GM20431 (cell line): ENCODE results near the gene CDYL.
"Not testable (repeated sequence)": the region's sequence is repeated elsewhere in the genome, so short reads cannot be mapped to it uniquely, and the experiment has no call there.

Experiments
- in situ Hi-C: fragments of 300-500 bp; cut with MseI, MboI; formaldehyde crosslinking; loops from one replicate; pipeline ENCODE4 v1.15.0; 2020; ENCODE audit warnings: low sequenced_read_pairs; ENCODE audit not compliant: unreplicated experiment

Gene CDYL

DNA sequence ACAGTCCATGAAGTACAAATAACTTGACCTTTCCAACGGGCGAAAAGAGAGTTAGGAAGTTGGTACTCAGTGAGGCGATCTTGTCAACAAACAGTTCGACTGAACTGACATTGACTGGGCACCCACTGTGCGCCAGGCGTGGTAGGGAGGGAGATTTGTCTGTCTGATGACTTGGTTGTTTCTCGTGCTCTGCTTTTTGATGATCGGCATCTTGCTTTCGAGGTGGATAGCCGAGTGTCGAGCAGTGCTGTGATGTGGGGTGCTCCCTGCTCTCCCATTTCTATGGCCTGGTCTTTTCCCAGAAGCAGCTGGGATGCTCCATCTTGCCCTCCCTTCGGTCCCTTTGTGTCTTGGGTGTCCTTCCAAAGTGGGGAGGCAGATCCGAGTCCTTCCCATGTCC is 197.2 kb downstream of the CDYL start:
- in situ Hi-C loops = no loop called here

DNA sequence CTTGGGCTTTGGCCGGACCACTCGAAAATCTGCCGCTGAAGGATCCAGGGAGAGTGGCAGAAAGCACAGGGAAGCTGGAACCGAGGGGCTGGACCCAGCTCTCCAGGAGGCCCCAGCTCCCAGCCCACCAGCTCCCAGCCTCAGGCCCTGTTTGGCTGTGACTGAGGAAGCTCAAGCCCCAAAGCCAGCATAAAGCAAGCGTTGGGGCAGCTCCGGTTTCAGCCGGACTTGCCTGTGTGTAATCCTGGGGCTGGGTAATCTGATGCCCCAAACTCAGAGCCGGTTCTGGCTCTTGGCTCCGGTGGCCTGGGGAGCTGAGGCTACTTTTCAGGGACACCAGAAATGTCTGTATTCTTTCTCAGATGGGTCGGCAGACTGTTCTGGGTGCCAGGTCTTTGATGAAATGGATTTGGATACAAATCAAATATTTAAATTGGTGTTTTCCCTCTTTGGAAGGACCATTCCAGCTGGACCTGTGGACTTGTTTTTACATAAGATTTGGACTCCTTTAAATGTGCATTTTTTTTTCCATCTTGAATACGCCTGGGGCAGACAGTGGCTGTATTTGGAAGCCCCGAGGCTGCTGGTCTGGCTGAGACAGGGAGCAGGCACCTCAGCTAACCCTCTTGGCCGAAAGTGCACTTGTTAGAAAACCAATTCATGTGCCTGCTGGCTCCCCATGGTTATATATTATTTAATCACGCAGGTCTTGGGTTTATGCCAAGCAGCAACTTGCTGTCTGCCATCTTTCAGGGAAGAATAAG is 198.0 kb downstream of the CDYL start:
- in situ Hi-C loops = no loop called here

DNA sequence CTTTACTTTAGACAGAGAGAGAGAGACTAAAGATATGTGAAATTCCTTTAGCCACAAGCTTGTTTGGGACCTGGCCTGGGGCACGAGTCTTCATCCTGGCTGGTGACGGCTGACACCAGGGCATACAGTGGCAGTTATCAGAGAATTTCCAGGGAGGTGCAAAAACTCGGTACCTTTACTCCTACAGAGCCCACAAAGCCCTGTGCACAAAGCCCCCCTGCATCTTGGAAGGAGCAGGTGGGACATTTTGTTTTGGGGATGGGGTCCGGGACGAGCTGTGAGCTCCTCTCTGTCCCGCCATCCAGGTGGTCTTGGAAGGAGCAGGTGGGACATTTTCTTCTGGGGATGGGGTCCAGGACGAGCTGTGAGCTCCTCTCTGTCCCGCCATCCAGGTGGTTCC is 198.8 kb downstream of the CDYL start:
- in situ Hi-C loops = no loop called here

DNA sequence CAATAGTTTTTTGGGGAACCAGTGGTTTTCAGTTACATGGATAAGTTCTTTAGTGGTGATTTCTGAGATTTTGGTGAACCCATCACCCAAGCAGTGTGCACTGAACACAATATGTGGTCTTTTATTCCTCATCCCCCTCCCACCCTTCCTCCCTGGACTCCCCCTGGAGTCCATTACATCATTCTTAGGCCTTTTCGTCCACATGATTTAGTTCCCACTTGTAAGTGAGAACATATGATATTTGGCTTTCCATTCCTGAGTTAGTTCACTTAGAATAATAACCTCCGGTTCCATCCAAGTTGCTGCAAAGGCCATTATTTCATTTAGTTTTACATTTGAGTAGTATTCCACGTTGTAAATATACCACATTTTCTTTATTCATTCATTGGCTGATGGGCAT is 199.3 kb downstream of the CDYL start:
- in situ Hi-C loops = no loop called here

- in situ Hi-C loops = no loop called here
Observed at GRCh38 chr6:4977468-4977867, 201.3 kb downstream of the CDYL start.

GRCh38 chr6:4979426-4979825 is 203.2 kb downstream of the CDYL start:
- in situ Hi-C loops = no loop called here

DNA sequence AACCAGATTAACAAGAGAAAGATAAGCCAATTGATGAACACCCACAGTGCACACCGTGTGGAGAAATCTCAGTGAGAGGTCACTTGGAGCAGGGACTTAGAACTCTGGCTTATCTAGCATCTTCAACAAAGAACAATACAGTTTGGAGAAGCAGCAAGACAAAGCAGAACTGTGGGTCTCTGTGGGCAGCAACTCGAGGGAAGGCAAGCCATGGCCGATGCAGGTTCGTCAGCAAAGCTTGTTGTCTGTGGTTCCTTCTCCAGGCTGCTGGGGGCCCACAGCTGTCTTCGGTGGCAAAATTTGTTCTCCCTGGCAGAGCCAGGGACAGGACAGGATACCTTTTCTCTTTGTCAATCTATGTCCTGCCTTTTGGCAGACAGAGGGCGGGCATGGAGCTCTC is 205.6 kb downstream of the CDYL start:
- in situ Hi-C loops = no loop called here

DNA sequence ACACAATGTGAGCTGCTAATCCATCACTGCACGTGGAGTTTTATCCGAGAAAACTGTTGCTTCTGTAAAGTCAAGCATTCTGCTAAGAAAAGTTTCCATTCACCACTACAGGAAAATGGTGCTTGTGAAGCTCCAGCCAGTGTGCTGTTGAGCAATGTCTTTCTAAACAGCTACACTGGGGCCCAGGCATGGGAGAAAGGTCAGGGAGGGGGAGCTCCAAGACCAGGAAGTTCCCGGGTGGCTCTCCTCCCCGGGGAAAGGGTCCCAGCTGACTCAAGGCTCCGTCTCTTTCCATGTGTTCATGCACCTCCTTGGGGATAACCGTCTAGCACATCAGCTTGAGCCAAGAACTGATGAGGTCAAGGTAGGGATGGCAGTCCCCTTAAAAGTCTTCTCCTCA is 207.1 kb downstream of the CDYL start:
- in situ Hi-C loops = no loop called here

DNA sequence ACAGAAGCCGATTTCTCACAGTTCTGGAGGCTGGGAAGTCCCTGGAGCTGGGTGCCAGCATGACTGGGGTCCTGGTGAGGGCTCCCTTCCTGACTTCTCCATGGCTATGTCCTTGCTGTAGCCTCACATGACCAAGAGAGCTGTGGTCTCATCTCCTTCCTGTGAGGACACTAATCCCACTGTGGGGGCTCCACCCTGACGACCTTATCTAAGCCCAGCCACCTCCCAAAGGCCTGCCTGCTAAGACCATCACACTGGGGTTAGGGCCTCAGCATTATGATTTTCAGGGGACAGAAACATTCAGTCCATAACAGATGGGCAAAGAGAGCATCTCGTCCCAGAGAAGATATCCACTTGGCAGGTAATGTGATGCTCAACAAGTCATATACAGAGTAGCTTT is 210.8 kb downstream of the CDYL start:
- in situ Hi-C loops = no loop called here

DNA sequence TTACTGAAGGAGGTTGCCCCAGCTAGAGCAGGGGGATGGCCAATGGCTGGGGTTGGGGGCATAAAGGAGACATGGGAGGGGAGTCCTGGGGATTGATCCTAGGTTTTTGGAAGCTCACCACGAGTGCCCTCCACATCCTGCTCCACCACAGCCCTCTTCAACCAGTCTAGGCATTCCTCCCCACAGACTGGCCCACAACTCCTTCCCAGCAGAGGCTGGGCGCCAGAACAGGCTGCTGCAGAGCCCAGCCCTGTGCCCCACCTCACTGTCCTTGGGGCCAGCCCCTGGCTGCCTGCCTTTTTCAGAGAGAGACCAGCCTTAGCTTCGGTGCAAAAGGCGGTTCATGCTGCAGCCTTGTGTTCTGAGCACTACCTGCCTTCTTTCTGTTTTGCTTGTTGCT is 211.2 kb downstream of the CDYL start:
- in situ Hi-C loops = no loop called here

GRCh38 chr6:4994741-4995140 is 218.5 kb downstream of the CDYL start:
- in situ Hi-C loops = no loop called here

DNA sequence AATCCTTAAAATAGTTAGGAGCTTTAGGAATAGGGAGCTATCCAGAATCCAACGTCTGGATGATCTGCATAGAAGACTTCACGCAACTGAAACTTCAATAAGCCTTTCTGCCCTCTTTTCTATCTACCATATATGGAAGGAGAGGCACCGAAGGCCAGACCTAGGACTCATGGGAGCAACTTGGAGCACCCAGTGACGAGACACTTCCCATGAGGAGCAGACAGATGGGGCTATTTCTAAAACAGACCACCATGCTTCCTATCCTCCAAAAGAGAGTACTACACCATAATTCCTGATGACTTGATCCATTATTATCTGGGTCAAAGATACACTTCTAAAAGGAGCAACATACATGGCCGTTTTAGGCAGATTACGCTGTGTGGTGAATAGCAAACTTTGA is 221.7 kb downstream of the CDYL start:
- in situ Hi-C loops = no loop called here

DNA sequence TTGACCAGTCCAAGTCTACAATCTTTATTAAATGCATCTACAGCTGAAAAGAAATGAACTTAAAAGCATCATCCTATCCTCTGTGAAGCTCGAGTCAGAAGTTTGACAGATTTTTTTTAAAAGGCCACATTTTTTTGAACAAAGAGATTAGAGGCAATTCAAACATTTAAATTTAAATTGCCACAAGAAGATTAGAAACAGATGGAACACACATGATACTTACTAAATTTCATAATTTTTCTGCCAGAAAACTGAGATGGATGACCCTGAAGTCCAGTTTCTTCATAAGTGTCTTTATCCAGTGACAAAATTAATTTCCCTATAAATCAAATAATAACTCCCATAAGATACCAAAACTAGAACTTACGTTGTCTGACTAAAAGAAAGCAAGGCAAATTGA is 223.4 kb downstream of the CDYL start:
- in situ Hi-C loops = no loop called here

GRCh38 chr6:5003604-5004372 is 227.6 kb downstream of the CDYL start, which contains the start of gene RPP40:
TSS of gene RPP40 (minus strand) at chr6:5004037. CDS start at chr6:5004002, 35 bp downstream.
- in situ Hi-C loops = no loop called here

DNA sequence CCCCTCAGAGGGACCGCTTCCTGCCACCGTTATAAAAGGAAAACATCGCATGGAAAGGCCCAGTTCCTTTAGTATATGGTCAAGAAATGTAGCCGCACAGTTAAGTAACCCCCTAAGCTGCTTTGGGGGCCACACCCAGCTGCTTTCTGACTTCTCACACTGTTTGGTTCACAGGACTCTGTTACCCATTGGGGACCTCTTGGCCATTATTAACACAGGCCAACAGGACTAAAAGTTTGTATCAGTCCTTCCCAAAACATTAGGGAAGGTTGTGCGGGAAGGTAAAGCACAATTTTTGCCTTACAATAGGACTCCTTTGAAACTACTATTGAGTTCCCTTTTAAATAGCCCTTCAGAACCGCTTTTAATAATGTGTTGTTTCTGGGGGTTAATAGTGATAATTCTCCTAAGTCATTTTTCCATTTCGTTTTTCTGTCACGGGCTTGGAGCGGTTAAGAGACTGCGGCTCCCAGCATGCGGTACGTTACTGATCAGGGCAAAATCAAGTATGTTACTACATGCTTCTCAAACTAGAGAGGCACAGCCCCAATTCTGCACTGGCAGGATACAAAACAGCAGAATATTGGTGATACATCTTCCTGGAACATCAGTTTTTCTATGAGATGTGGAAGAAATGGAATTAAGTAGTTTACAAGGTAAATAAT is 228.3 kb downstream of the CDYL start:
- in situ Hi-C loops = no loop called here

DNA sequence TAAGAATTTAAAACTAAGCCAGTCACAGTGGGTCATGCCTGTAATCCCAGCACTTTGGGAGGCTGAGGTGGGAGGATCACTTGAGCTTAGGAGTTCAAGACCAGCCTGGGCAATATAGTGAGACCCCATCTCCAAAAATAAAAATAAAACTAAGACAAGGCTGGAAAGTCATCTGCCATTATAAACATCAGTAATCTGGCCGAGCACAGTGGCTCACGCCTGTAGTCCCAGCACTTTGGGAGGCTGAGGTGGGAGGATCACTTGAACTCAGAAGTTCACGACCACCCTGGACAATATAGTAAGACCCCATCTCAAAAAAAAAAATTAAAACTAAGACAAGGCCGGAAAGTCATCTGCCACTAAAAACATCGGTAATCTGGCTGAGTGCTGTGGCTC is 228.8 kb downstream of the CDYL start:
- in situ Hi-C loops = not testable (repeated sequence)
